Fibroblast of mammary gland (primary cell): Measurements from ENCODE around the gene SRBD1.

Experiments used
- DNase-seq: peaks from one replicate; pipeline ENCODE4 v3.0.0-alpha.2; 2010; ENCODE audit warnings: low read depth
- H3K4me3 ChIP-seq: 2 replicates; pipeline ENCODE4 v1.5.1; 2011; ENCODE audit warnings: low read depth, mild to moderate bottlenecking, low read length, moderate library complexity; ENCODE audit not compliant: control insufficient read depth
- CTCF ChIP-seq: conservative IDR thresholded peaks from 2 replicates; pipeline ENCODE4 v1.5.1; 2011; ENCODE audit warnings: low read depth, low read length, inconsistent platforms; ENCODE audit not compliant: control insufficient read depth, insufficient read depth

The SRBD1 gene

GRCh38 chr2:45396671-45397070 is 214.4 kb downstream of the SRBD1 start:
- DNase-seq: no peak
- no peak for TF ChIP-seq CTCF
- H3K4me3 ChIP-seq: no peak overlapping the region

- no peak overlapping the region for H3K4me3 ChIP-seq
- TF ChIP-seq CTCF: no peak
- no peak for DNase-seq
Observed at GRCh38 chr2:45394842-45395241, 216.2 kb downstream of the SRBD1 start.

- no peak overlapping the region for H3K4me3 ChIP-seq
- DNase-seq: no peak
- TF ChIP-seq CTCF: no peak
Observed at GRCh38 chr2:45394216-45394615, 216.9 kb downstream of the SRBD1 start.

GRCh38 chr2:45391866-45392265 is 219.2 kb downstream of the SRBD1 start:
- no peak for DNase-seq
- no peak overlapping the region for H3K4me3 ChIP-seq
- TF ChIP-seq CTCF: no peak

- TF ChIP-seq CTCF: no peak
- H3K4me3 ChIP-seq: no peak overlapping the region
- DNase-seq: no peak
Observed at GRCh38 chr2:45390861-45391260, 220.2 kb downstream of the SRBD1 start.

- TF ChIP-seq CTCF: no peak
- DNase-seq: no peak
- H3K4me3 ChIP-seq: no peak overlapping the region
Observed at GRCh38 chr2:45390441-45390840, 220.6 kb downstream of the SRBD1 start.

- no peak for TF ChIP-seq CTCF
- no peak for DNase-seq
- no peak overlapping the region for H3K4me3 ChIP-seq
Observed at GRCh38 chr2:45388541-45389100, 222.4 kb downstream of the SRBD1 start.
